GM19043 (cell line): ENCODE data around the gene RIOK3.
"Not testable (repeated sequence)": the region's sequence is repeated elsewhere in the genome, so short reads cannot be mapped to it uniquely, and the experiment has no call there.

Source experiments
- ATAC-seq: cut with Tn5 transposase; IDR thresholded peaks from one replicate; pipeline ENCODE4 v1.9.1; 2021; ENCODE audit warnings: low read depth; ENCODE audit not compliant: unreplicated experiment

The RIOK3 gene, protein sequence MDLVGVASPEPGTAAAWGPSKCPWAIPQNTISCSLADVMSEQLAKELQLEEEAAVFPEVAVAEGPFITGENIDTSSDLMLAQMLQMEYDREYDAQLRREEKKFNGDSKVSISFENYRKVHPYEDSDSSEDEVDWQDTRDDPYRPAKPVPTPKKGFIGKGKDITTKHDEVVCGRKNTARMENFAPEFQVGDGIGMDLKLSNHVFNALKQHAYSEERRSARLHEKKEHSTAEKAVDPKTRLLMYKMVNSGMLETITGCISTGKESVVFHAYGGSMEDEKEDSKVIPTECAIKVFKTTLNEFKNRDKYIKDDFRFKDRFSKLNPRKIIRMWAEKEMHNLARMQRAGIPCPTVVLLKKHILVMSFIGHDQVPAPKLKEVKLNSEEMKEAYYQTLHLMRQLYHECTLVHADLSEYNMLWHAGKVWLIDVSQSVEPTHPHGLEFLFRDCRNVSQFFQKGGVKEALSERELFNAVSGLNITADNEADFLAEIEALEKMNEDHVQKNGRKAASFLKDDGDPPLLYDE

DNA sequence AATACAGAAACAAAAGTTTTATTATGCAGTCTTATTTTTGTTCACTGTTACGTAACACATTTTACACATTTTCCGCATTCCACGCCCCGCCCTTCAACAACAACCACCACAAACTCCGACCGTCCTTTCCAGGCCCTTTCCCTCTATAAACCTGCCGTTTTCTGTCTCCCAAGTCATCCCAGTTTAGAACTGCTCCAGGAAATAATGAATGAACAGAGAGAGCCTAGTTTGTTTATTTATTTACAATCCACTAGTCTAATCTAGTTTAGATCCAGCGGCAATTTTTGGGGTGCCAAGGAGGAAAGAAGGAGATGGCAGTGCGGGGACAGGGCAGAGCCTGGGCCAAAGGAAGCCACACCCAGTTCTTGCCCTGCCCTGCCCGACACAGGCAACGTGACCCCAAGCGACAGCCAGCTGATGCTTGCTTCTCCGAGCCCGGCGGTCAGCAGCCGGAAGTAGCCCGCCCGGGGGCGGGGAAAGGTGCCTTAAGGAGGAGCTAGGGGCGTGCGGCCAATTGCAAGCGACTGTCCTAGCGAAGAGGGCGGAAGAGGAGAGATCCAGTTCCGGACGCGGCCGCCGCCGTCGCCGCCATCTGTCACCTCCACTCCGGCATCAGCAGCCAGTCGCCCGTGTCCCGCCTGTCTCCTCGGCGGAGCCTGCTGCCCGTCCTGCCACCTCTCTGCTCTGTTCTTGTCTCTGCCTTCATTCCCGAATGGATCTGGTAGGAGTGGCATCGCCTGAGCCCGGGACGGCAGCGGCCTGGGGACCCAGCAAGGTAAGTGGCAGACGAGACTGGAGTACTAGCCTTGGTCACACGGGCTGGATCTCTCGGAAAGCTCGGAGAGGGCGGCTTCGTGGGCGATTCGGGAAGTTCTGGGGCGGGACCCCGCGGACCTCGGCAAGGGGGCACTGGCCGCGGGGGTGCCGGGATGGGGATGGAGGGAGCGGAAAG, at the start of gene RIOK3:
TSS of gene RIOK3 (plus strand) at position 560 of the 952 bp plus-strand sequence. CDS start at position 713, 153 bp downstream.
- peak; percentile 96 for ATAC-seq

DNA sequence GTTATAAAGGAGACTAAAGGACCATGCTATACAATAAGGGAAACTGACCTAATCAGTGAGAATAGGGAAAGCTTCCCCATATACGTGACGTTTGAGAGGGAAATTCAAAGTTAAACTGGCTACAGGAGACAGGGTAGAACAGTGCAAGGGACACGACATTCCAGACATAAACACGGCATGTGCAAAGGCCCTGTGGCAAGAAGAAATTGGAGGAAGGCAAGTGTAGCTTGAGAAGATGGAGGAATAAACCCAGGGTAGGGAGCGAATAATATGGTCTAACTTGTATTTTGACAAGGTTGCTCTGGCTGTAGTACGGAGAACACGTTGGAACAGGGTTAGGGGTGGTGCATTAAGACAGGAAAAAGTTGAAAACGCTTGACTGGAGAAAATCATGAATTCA, 49.8 kb upstream of the RIOK3 start:
- ATAC-seq = no peak

DNA sequence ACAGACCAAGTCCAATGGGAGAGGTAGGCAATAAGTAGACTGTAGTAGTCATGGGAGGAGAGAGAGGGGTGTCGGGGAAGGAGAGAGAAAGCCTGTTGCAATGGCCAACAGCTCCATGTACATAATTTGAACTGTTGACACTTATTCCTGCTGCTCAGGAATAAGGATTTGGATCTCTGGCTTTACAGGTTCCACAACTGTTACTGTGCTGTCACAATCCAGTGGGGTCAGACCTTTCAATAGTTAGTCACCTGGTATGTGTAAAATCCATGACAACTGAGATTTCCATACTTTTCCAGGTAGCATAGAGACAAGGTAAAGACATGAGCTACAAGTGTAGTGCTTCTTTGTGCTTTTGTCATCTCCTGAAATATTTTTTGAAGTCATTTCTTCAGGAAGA, 47.5 kb upstream of the RIOK3 start:
- ATAC-seq = no peak

DNA sequence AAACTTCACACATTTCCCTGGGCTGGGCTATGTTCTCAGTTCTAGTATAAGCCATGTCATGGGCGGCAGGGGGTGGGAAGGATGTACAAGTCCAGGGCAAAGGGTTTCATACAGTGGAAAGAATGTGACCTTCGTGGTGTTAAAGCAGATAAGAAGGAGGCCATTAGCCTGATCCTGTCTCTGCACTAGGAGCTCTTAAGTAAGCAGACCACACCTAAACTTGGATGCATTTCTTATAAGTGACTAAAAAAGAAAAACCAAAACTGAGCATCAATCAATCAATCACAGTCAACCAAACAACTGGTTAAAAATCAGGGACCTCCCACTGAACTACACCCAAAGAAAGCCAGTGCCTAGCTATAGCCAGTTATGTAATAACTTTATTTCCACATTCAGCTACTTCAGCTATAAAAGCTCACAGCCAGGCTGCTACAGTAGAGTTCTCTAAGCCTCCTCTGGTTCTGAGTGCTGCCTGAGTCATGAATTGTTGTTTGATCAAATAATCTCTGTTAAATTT, 46.8 kb upstream of the RIOK3 start:
- ATAC-seq = no peak

DNA sequence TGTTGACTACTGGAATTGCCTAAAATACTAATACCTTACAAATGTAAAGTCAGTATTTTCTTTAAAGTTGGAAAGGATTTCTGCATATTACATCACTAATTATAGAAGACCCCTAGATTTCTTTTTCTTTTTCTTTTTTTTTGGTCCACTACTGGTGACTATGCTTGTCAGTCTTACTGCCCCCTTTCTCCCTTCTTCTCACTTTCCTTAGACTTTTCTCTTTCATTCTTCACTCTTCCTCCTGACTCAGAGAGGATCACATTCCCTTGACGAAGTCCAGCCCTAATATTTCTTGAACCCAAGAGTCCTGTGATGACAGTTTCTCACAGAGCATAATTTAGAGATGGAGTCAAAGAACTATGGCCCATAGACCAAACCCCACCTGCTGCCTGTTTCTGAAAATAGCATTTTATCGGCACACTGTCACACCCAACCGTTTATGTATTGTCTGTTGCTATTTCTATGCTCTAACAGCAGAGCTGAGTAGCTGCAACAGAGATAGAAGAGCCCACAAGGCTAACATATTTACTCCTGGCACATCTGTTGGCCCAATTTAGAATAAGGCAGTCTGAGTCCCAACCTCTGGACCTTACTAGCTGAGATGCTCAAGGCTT, 40.6 kb upstream of the RIOK3 start:
- ATAC-seq = no peak

DNA sequence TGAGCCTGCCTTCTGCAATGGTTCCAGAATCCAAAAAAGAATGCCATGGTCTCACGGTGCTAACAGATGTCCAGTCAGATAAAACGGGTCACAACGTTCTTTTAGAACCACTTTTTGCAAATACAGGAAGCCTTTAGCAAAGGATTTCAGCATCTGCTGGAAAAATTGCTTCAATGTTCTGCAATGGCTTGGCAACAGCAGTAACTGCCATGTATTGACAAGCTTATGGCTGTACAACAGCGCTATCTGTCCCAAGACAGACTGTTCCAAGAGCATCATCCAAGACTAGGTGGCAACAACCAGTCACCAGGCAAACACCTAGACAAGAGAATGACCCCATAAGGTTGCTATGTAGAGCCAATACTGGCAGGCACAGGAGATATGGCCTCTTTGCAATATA, 37.6 kb upstream of the RIOK3 start:
- no peak for ATAC-seq

DNA sequence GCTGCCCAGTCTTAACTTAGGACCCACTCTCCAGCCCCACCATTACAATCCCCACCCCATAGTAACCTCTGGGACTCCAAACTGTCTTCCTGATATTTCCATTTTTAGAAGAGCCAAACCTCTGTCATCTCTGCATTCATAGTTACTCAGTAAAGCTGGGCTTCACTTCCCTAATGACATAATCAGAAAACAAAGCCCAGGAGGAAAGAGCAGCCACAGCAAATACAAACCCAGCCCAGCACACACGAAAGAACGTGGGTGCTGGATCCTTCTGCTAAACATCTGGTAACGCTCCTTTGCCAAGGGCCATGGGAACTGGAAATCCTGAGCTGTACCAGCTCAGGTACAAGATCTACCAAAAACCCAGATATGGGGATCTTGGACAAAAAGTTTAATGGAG, 36.8 kb upstream of the RIOK3 start:
- no peak for ATAC-seq

DNA sequence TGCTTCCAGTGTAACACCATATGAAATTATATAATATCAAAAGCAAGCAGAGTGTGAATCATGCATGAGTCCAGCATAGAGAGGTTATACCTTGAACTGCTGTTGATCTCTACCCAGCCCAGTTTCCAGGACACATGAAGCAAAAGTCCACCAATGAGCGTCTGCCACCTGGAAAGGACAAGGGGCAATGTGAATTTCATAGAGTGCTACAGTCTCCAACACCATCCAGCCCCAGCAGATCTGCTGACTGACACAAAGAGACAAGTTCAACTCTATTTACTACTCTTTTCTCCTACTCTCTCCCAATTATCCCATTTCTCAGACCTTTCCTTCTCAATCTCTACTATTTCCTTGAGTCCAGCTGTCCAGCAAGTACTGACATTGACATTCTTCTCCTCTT, 31.8 kb upstream of the RIOK3 start:
- ATAC-seq = no peak

DNA sequence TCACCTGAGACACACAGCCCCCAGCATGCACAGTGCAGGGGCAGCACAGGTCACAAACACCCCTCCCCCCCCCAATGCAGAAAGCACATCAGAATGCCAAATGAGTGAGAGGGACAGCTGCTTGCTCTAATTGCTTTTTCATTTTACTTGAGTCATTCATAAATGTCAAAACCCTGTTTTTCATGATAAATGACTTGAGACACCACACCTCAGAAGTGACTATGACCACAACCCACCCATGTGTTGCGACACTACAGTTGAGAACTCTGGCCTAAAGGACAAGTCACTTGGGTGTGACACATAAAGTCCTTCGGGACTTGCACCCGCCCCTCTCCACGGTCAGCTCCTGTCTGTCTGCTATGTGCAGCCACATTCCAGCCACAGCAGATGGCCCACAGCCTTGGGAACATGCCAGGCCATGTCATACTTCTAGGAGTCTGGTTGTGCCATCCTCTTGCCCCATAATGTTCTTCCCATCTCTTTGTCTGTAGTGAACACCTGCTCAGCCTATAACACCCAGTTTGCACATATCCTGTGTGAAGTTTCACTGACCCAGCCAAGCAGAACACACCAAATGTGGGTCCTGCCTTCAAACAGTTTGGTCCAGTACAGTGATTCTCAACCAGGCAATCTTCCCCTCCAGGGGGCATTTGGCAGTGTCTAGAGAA, 30.2 kb upstream of the RIOK3 start:
- ATAC-seq = peak; percentile 92

DNA sequence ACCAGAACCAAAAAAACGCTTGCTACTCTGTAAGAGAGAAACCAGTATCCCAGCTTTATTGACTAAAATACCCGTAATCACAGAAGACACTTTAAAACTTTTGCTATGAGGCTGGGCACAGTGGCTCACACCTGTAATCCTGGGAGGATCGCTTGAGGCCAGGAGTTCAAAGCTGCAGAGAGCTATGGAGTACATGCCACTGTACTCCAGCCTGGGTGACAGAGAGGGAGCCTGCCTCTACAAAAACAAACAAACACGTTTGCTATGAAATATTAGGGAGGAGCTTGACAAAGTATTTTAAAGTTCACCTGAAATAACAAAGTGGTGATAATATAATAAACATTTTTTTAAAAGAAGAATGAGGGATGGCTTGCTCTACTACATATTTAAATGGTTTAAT, 28.5 kb upstream of the RIOK3 start:
- no peak for ATAC-seq

DNA sequence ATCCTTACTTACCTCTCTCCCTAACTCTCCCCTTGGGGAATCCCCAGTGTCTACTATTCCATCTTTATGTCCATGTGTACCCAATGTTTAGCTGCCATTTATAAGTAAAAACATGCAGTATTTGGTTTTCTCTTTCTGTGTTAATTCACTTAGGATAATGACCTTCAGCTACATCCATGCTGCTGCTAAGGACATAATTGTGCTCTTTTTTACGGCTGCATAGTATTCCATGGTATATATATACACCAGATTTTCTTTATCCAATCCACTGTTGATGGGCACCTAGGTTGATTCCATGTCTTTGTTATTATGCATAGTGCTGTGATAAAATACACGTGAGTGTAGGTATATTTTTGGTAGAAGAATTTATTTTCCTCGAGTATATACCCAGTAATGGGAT, 24.3 kb upstream of the RIOK3 start:
- ATAC-seq = no peak

DNA sequence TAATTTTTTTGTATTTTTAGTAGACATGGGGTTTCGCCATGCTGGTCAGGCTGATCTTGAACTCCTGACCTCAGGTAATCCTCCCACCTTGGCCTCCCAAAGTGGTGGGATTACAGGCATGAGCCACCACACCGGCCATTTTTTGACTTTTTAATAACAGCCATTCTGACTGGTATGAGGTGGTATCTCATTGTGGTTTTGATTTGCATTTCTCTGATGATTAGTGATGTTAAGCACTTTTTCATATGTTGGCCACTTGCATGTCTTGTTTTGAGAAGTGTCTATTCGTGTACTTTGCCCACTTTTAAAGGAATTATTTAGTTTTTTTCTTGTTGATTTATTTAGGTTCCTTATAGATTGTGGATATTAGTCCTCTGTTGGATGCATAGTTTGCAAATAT, 23.5 kb upstream of the RIOK3 start:
- ATAC-seq = not testable (repeated sequence)

DNA sequence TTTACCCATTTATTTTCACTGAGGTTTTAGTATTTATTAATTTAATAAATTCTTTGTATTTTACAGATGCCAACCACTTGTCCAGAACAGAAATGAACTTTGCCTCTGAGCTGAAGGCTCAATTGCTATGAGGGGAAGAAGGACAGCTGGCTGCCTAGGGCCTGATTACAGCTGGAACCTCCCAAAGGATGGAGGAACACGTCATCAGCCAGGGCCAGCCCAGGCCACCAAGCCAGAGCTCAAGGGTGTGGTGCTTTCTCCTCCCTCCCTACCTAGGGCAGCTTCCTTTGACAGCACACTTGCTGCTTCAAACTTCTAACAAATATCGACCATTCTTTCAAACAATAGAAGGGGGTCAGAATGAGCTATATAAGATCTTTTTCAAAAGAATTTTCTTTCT, 19.7 kb upstream of the RIOK3 start:
- no peak for ATAC-seq

DNA sequence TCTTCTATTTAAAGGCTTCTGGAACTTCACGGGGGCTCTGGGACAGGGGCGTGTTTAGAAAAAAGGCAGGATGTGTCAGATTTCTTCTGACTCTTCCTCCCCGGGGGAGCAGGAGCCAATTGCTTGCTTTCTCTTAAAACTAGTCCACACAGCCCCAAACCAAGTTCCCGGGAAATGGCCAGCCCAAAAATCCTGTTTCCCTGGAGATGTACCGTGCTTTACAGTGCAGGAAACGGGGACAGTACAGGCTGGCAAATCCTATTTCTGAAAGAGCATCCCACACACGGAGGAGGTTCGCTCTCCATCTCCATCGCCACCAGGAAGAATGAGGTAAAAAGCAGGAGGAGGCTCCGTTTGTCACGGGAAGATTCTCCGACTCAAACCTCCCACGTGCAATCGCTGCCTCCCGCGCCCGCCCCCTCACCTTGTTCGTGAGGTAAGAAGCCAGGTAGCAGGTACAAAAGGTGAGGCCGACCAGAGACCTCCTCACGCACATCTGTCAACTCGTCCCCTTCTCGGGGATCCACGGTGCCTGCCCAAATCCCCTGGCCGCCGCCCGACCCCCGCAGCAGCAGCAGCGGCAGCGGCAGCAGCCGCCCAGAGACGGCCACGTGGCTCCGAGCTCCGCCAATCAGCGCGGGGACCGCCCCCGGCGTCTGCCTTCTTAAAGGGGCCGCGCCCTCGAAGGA, 15.6 kb upstream of the RIOK3 start:
- ATAC-seq = peak; percentile 85

DNA sequence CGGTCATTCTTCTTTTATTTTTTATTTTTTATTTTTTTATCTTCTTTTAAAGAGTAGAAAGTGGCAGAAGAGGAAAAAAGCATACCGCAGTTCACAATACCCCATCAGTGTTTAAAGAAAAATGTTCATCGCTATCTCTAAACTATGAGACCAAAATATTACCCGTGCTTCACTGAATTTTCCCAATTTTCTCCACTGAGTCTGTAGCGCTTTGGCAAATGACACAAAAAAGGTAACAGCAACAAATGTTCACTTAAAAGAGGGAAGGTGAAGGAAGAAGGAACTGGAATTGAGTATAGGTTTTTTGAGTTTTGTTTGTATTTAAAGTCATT, 15.1 kb upstream of the RIOK3 start:
- ATAC-seq = no peak

DNA sequence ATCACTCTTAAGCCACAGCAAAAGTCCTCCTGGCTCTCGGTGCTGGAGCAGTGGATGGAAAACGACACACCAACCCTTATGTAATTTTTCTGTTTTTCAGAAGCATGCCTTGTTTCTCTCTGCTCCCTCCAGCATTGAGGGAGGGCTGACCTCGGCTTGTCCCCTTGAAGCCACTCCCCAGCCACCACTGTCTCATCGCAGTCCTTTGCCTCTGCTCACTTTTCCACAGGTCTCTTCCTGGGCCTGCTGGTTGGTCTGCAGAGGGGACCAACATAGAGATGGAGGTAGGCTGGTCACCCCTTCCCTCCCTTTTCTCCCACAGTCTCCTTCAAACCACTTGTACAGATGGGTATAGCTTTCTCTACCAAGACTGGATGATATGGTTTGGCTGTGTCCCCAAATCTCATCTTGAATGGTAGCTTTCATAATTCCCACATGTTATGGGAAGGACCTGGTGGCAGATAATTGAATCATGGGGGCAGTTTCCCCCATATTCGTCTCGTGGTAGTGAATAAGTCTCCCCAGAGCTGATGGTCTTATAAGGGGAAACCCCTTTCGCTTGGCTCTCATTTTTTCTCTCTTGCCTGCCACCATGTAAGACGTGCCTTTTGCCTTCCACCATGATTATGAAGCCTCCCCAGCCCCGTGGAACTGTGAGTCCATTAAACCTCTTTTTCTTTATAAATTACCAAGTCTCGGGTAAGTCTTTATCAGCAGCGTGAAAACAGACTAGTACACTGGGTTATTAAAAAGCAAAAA, 14.3 kb upstream of the RIOK3 start:
- ATAC-seq = no peak

DNA sequence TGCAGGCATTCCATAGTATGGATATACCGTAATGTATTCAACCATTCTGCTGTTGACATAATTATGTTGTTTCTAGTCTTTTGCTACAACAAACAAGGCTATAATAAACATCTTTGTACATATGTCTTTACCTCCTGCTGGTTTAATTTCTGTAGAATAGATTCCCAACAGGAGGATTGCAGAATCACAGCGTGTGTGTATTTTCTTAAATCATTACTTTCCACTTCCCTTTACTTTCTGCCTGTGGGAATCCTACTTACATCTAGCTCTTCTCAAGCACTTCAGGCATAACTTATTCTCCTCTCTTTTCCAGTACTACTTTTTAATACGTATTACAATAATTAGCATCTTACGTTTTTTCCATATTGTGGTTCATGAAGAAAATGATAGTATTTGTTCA, 13.0 kb upstream of the RIOK3 start:
- ATAC-seq = no peak

DNA sequence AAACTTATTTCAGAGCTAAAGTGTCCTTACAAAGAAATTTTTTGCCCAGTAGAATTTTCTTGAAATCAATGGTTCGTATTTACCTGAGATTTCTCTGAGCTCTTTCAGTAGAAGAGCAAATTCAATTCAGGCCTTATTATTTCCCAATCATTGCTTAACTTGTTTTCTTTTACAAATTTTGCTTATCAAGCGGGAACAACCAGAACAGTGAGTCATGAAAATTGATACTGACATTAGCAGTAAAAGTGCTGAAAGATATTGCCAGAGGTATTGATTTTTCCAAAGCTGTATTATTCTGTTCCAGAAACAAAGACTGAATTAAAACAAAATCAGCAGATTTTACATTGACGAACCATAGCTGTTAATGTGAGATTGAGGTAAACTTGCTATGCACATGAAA, 10.1 kb upstream of the RIOK3 start:
- no peak for ATAC-seq

DNA sequence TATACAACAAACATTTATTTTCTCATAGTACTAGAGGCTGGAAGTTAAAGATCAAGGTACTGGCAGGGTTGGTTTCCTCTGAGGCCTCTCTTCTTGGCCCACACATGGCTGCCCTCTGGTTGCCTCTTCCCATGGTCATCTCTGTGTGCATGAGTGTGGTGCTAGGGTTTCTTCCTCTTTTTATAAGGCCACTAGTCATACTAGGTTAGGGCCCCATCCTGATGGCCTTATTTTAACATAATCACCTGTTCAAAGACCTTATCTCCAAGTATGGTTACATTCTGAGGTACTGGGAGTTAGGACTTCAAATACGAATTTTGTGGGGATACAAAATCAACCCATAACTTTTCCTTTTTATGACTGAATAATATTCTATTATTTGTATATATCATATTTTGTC, 4.8 kb upstream of the RIOK3 start:
- no peak for ATAC-seq
